M059J (cell line): ENCODE data around the gene SCYGR7. TPM values are rescaled to one million over a fixed set of nuclear protein-coding genes. Genes with fewer than 3 reads are reported as not detected.
A peak's percentile ranks its signal among the peaks of the same experiment; 100 is the strongest.

Source experiments
- DNase-seq: peaks from one replicate; pipeline ENCODE4 v3.0.0-alpha.2; 2012; ENCODE audit warnings: low read depth
- total RNA-seq: library from RNA; depleted of rRNA; stranded (reverse); fragments of >200 nt; shearing (Covaris generic); gene quantifications from 2 replicates; pipeline ENCODE4 v1.2.3, GENCODE V29; 2014; rRNA removed

Gene SCYGR7
- total RNA-seq, 1 experiment from 2014 or later, result not detected

DNA sequence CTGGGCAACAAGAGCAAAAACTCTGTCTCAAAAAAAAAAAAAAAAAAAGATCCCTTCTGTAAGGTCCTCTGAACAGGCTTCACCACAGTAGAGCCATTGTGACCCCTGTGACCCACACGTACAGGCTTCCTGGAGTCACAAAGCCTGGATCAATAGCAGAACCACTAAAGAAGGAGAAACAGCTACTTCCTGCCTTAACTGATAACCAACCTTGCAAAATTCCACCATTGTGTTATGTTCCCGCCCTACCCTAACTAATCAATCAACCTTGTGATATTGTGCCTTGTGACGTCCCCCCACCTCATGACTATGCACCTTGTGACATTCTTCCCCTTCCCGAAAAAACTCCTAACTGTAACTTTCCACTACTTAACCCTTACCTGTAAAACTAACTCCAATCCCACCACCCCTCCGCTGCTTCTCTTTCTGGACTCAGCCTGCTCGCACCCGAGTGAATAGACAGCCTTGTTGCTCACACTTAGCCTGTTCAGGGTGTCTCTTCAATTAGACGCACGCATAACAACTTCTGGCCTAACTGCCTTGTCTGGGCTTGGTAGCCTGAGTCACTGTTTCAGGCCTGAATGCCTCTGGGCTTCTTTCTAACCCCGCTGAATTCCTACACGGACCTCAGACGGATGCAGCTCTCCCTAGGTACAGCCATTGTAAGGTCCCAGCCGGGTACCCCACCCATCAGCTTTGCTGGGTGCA lies 31.4 kb downstream of the SCYGR7 start:
- peak; percentile 48 for DNase-seq

DNA sequence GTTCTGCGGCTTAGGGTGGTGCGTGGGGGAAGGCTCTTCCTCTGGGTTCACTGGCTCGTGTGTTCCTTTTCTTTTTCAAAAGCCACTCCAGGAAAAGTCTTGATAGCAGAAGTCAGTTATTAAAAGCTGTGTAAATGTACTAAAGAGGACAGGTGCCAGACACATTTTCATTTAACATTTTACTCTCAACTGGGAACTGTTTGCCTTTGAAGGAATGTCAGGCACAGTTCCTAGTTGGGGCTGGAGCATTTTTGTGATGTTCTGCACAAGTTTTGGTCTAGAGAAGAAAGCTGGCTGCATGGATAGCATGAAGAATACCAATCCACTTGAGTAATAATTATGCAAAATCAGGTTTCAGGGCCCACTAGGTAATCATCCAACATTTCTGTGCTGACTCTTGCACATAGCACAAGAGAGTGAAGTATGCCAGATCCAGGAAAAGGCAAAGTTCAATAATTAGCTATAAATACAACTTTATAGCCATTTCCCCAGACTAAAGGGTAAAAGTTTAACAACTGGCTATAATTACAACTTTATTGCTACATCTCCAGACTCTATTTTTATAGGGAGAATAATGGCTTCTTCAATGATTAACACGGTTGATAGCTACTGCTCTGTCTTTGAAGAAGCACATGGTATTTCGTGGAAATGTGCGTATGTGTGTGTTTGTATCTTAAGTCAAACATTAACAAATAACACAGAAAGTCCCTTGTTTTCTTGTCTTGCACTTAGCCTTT lies 33.8 kb downstream of the SCYGR7 start:
- no peak for DNase-seq

DNA sequence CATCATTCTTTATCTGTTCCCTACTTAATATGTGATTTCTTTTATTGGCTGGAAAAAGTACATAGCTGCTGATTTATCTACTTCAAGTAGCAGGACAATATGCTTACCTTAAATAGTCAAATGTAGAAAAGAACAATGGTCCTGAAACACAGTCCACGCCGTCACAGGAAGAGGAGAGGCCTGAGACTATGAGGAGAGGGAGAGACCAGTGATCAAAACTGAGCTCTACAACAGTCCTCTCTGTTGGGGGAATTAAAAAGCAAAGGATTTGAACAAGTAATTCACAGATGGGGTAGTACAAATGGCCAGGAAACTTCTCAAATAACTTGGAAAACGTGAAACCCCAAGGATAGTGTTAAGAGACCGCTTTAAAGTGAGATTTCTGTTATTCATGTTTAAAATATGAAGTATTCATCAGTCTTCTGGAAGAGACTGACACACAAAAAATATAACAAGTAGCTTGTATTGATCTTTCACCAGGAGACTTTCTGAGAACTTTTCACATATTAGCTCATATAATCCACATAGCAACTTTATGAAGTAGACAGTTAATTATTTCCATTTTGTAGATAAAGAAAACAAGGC lies 37.7 kb downstream of the SCYGR7 start:
- no peak for DNase-seq

DNA sequence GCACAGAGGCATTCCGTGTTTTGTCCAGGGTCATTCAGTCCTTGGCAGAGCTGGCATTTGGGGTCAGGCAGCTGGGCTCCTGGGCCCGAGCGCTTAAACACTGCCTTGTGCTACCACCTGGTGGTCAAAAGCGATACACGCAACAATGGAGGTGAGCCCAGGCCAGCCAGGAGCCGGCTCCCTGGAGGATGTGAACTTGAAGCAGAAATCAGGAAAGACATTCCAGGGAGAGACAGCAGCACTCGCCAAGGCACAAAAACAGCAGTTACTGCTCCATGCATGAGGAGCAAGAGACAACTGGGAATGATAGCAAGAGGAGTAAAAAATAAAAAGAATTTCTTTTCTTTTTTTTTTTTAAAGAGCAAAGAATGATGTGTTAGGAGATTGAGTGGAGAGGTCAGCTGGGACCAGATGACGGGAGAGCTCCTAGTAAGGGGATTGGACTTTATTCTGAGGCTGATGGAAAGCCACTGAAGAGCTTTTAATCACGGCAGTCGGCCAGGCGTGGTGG lies 38.3 kb downstream of the SCYGR7 start:
- peak; percentile 66 for DNase-seq

DNA sequence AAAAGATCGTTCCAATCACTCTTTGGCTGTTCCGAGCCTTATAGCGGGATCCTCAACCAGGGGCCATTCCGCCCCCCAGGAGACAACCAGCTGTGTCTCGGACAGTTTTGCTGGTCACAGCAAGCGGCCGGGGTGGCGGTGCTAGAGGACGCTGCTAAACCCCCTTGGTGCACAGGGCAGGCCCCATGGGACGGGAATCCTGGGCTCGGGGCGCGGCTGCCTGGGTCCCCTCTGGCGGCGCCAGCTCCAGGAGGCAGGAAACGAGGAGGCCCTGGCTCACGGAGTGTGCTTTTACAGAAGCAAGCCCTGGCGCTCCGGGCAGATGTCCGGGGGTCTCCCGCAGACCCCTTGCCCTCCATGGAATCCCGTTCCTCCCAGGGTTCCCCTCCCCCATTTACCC lies 39.7 kb downstream of the SCYGR7 start:
- no peak for DNase-seq

DNA sequence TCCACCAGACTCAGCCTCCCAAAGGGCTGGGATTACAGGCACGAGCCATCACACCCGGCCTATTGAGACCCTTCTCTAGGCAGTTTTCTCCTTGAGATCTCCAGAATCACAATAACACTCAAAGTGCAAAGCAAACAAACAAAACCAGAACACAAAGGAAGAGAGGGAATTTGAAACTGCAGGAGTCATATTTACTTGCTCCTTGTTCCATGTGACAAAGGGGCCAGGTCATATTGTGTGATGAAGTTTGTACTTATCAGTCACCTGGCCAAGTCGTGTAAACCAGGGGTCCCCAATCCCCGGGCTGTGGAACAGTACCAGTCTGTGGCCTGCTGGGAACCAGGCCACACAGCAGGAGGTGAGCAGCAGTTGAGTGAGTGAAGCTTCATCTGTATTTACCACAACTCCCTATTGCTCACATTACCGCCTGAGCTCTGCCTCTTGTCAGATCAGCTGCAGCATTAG lies 44.1 kb downstream of the SCYGR7 start:
- DNase-seq, result no peak

DNA sequence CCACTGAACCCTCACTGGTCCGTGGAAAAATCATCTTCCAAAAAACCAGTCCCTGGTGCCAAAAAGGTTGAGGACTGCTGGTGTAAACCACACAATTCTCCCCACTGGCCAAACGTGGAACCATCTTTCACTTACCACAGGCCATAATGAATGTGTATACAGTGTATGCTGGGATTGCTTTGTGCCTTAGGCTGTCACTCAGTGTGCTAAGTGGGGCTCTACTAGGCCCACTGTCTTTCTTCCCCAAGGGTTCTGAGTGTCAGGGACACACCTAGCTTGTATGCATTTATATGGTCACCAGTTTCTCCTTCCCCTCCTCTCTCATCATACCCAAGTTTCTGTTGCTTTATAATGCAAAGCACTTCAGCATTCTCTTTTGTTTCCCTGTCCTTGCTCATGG lies 44.8 kb downstream of the SCYGR7 start:
- DNase-seq, result no peak

DNA sequence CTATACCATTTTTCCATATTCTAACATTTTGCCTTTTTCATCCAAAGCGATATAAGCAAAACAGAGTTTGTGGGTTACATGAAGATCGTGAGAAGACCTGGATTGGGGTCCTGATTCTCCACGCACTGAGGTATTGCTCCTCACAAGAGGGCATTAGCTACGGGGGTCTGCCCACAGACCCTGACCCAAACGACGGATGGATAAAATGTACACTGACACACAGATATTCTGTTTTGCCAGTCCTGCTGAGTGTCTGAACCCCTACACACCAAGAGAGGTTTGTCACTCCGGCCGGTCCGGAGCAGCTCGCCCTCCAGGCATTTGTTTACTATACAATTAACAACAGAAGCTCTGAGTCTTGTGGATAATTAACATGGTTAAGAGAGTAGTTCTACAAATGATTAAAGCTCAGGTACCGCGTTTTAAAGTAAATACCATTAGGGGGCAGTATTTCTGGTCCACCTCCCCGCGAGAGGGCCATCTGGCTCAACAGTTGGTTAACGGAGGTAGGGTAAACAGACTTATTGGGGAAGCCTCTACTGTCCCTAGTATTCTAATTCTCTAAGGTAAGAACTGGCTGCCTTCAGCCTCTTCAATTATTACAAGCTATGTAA lies 46.0 kb downstream of the SCYGR7 start:
- DNase-seq, result no peak

DNA sequence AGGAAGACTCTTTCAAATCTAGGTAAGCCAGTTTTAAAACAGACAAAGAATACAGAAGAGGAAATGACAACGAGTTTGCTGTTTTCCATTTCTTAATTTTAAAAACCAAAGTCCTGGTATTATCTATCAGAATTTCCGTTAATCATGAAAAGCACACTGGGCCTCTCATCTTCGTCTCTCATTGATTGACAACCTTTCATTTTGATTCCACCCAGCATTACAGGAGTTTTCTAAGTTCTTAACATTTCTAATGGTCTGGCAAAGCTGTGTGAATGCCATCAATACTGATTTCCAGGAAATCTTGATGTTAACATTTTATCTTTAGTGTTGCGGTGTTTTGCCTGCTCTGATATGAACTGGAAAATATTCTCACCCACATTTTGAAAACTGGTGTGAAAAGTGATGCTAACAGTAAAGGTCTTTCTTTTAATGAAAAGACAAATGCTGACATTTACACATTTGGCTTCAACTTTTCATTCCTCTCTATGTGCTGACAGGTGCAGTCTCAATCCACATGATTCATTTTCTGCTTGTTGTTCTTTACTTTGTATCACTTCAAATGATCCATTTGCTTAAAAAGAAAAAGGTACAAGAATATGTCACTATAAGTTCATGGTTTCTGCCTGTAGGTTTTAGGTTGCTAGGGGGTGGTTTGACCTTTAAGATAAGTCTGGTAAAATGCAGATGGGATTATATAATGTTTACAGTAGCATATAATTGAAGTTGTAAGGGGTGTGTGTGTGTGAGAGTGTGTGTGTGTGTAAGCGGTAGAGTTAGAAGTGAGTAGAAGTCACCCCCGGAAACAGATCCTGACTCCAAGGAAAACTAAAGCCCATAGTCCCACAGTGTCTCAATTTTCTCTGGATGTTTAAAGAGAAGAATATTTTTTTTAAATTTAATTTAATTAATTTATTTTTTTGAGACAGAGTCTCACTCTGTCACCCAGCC lies 47.0 kb downstream of the SCYGR7 start:
- DNase-seq, result no peak

Other genes with a start within 250 kb of the SCYGR7 start
- not detected in 2 replicates for gene SCYGR2, start 129.4 kb upstream of the SCYGR7 start, total RNA-seq
- gene SCYGR3, start 113.5 kb upstream of the SCYGR7 start, total RNA-seq, result not detected in 2 replicates
- gene SCYGR4, start 110.8 kb upstream of the SCYGR7 start, total RNA-seq, result not detected in 2 replicates
- not detected in 2 replicates for gene SCYGR5, start 61.5 kb upstream of the SCYGR7 start, total RNA-seq
- gene SLC19A3, start 10.3 kb upstream of the SCYGR7 start, total RNA-seq, result not detected in 2 replicates
- gene SCYGR6, start 3.6 kb upstream of the SCYGR7 start, total RNA-seq, result not detected in 2 replicates
- gene SCYGR8, start 17.6 kb downstream of the SCYGR7 start, total RNA-seq, result not detected in 2 replicates
- not detected in 2 replicates for gene CCL20, start 85.5 kb downstream of the SCYGR7 start, total RNA-seq
- gene DAW1, start 143.3 kb downstream of the SCYGR7 start, total RNA-seq, result 0.30 TPM in 1 of 2 replicates, not detected in the other